ENCODE measurements around the gene CPT2. TPM values are rescaled to one million over a fixed set of nuclear protein-coding genes. Genes with fewer than 3 reads are reported as not detected.

Gene CPT2
- polyA plus RNA-seq, 2 of the 4 experiments (the other 2 are of a cell fraction): 5.9 to 8.4 TPM

DNA sequence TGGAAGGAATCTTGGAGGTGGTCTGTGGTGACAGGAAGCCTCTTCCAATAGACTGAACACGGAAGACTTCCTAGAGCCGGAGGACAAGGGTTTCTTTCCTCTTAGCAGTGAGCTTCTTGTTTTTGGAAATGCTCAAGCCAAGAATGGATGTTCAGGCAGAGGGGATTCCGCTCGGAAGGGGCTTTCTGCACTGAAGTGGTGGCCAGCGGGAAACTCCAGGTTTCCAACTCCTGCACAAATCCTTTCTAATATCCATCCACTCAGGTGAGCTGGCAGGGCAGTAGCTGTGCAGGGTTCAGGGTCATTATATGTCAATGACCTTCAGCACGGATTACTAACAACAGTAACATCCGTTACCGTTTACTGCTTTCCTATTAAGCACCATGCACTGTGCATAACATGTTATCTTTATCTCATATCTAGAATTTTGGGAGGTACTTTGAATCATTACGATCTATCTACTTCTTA lies 573 bp upstream of the CPT2 start:
- DNase-seq (ENCODE audit: low read depth in 1 of 2, low spot score in 1 of 2) (no peak), FAIRE-seq (no peak), ATAC-seq (peak; percentile 5 to 17; a peak in 1 of 6 replicates)
- Histone ChIP-seq H3K27ac (peak overlapping the region; percentile 62 to 100), H3K4me3 (peak overlapping the region; percentile 84), H3K4me2 (peak overlapping the region; percentile 81), H3K9me3 (no peaks in the 10 kb centered on the region), H3K4me1 (peaks cover 9% of the 10 kb centered on the region)
- TF ChIP-seq CHD2 (IDR thresholded peaks at IDR 0.05; ENCODE audit: low read length, partially characterized antibody) (no peak), MYC (IDR thresholded peaks at IDR 0.05; ENCODE audit: borderline replicate concordance, low read length) (no peak), BHLHE40 (IDR thresholded peaks at IDR 0.05; ENCODE audit: low read depth, low read length) (no peak), EHMT2 (IDR thresholded peaks at IDR 0.05; ENCODE audit: low read depth) (no peak), CTCF (IDR thresholded peaks at IDR 0.05) (no peak), FOSL2 (IDR thresholded peaks at IDR 0.05) (no peak), FOSL2 (CRISPR knock-in tag; IDR thresholded peaks at IDR 0.05) (no peak), RCOR1 (IDR thresholded peaks at IDR 0.05; ENCODE audit: low read depth, low read length) (no peak), PBX3 (IDR thresholded peaks at IDR 0.05) (no peak), FOSB (CRISPR knock-in tag; IDR thresholded peaks at IDR 0.05) (no peak)
- TF ChIP-seq, protein P1, sequence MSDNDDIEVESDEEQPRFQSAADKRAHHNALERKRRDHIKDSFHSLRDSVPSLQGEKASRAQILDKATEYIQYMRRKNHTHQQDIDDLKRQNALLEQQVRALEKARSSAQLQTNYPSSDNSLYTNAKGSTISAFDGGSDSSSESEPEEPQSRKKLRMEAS (IDR thresholded peaks at IDR 0.05): no peak
- TF ChIP-seq, protein P2, sequence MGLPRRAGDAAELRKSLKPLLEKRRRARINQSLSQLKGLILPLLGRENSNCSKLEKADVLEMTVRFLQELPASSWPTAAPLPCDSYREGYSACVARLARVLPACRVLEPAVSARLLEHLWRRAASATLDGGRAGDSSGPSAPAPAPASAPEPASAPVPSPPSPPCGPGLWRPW (IDR thresholded peaks at IDR 0.05): no peak
- ChIA-PET POLR2A (interaction anchor here (0.7 kb wide), 1 partner anchor 353 kb away, joined by 5 read pairs; the partner anchor contains the start of gene ZYG11A), CTCF (interaction anchor here (0.6 to 3.6 kb wide), 3 partner anchors 11 to 364 kb away, joined by 3 to 24 read pairs (median 5); no protein-coding TSS in a partner anchor)
- WGBS (ENCODE audit: missing lambda C conversion rate): 62% methylated on average over 9 of the region's 9 CpGs

DNA sequence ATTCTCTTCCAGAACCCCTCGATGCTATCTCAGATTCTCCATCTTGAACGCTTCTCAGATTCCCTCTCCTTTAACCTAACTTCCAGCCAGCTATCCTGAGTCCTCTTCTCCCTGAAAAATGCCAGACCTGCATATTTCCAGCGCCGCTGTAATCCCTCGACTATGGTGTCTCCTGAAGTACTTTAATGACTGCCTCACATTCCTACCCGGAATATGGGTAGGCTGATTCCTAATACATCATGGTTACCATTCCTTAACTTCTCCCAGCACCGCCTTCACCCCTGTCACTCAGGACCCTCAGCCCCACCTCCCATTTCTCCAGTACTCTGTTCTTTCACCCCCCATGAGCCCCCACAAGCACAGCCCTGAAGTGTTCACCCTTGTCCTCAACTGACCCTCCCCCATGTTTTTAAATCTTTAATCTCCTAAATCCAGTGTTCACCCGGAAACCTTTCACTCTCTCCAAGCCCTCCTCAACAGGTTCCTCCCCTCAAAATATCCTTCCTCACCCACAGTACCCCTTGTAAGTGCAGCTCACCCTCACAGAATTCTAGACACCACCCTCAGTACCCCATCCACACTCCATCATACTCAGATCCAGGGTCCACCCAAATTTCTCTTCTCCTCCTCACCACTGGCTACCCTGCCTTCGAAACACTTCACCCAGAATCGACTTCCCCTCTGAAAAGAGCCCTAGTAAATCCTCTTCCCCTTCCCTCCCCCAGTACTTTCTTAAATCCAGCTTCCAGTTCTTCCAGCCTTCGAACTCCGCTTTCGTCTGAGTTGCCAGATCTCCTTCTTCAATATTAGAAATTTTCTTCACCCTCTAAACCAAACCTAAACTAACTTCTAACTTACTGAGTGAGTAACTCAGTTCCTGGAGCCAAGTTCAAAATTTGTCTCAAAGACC lies 922 bp downstream of the CPT2 start:
- H3K9me3 ChIP-seq: no peaks in the 10 kb centered on the region
- H3K4me1 ChIP-seq: peaks cover 9% of the 10 kb centered on the region
- H3K4me2 ChIP-seq: peak overlapping the region; percentile 81
- CTCF ChIA-PET: interaction anchor here (0.6 kb wide), 2 partner anchors 226 to 1612 kb away, joined by 3 to 4 read pairs; no protein-coding TSS in a partner anchor
- peak overlapping the region; percentile 84 for H3K4me3 ChIP-seq
- TF ChIP-seq MAFK (IDR thresholded peaks at IDR 0.05; ENCODE audit: partially characterized antibody) (peak; percentile 47), POLR2AphosphoS2 (conservative IDR thresholded peaks at IDR 0.05; ENCODE audit: low read length) (no peak)
- H3K27ac ChIP-seq: peak overlapping the region; percentile 87 to 100
- ATAC-seq: peak; percentile 17 to 20; a peak in 2 of 6 replicates
- POLR2A ChIA-PET: no interaction called here
- DNase-seq (ENCODE audit: low read depth in 1 of 2, low spot score in 1 of 2): no peak
- FAIRE-seq: no peak
- WGBS (ENCODE audit: missing lambda C conversion rate): 41% methylated on average over 13 of the region's 13 CpGs

- CTCF ChIA-PET: interaction anchor here (0.9 kb wide), 1 partner anchor 13 kb away, joined by 3 read pairs; no protein-coding TSS in a partner anchor
- ATAC-seq (no peak), FAIRE-seq (no peak), DNase-seq (ENCODE audit: low read depth in 1 of 2, low spot score in 1 of 2) (no peak)
- H3K4me1 ChIP-seq: peaks cover 9% of the 10 kb centered on the region
- no peak for TF ChIP-seq POLR2A (IDR thresholded peaks at IDR 0.05; ENCODE audit: low read length)
- TF ChIP-seq NFE2L2 (conservative IDR thresholded peaks at IDR 0.05; ENCODE audit: low read length): no peak
- no peak for TF ChIP-seq CTCF (IDR thresholded peaks at IDR 0.05)
- TF ChIP-seq CHD4 (IDR thresholded peaks at IDR 0.05; ENCODE audit: borderline replicate concordance): no peak
- no peak for TF ChIP-seq NPAS2 (CRISPR knock-in tag; IDR thresholded peaks at IDR 0.05; ENCODE audit: borderline replicate concordance)
- no peak for TF ChIP-seq HDAC2 (IDR thresholded peaks at IDR 0.05)
- 65% methylated on average over 4 of the region's 4 CpGs for WGBS (ENCODE audit: missing lambda C conversion rate)
- H3K4me2 ChIP-seq: peak overlapping the region; percentile 81; the same call in 2 of the 3 replicates
- POLR2A ChIA-PET: no interaction called here
- H3K4me3 ChIP-seq: no peak overlapping the region
- H3K27ac ChIP-seq: no peak overlapping the region
- no peaks in the 10 kb centered on the region for H3K9me3 ChIP-seq
These were observed 1.6 kb downstream of the CPT2 start for GRCh38 chr1:53198241-53198651.

Data from A549 (cell line).